Tibial nerve (tissue), 4 donors: ENCODE measurements around the gene MPL.
A peak's percentile ranks its signal among the peaks of the same experiment; 100 is the strongest.

Source experiments
- CTCF ChIP-seq, 5 experiments: fragments of 200-600 bp in 3 of 5; fragments of 450-650 bp in 2 of 5; sonication (generic) in 3 of 5; IDR thresholded peaks; one replicate each; pipeline ENCODE4 v1.5.1; 2016 to 2019; ENCODE audit warnings: antibody characterized with exemption in 5 of 5, mild to moderate bottlenecking in 3 of 5, moderate library complexity in 2 of 5
- EP300 ChIP-seq, 2 donors: sonication (generic); formaldehyde crosslinking; IDR thresholded peaks; one replicate each; pipeline ENCODE4 v1.6.1; 2017; ENCODE audit warnings: antibody characterized with exemption in 2 of 2, mild to moderate bottlenecking in 1 of 2
- POLR2A ChIP-seq, 2 donors: fragments of 450-650 bp; IDR thresholded peaks; one replicate each; pipeline ENCODE4 v1.6.1; 2017; ENCODE audit warnings: antibody characterized with exemption in 2 of 2, mild to moderate bottlenecking in 2 of 2, moderate library complexity in 2 of 2

GRCh38 chr1:43389326-43390313, 52.0 kb downstream of the MPL start, which contains the start of the genes MED8 and SZT2:
- TF ChIP-seq CTCF (IDR thresholded peaks at IDR 0.05) (peak in 2 of 5 experiments; percentile 8 to 27), EP300 (IDR thresholded peaks at IDR 0.05) (peak; percentile 65 to 91), POLR2A (IDR thresholded peaks at IDR 0.05) (peak; percentile 66 to 68)
